ENCODE data around the gene ZNF764.

DNA sequence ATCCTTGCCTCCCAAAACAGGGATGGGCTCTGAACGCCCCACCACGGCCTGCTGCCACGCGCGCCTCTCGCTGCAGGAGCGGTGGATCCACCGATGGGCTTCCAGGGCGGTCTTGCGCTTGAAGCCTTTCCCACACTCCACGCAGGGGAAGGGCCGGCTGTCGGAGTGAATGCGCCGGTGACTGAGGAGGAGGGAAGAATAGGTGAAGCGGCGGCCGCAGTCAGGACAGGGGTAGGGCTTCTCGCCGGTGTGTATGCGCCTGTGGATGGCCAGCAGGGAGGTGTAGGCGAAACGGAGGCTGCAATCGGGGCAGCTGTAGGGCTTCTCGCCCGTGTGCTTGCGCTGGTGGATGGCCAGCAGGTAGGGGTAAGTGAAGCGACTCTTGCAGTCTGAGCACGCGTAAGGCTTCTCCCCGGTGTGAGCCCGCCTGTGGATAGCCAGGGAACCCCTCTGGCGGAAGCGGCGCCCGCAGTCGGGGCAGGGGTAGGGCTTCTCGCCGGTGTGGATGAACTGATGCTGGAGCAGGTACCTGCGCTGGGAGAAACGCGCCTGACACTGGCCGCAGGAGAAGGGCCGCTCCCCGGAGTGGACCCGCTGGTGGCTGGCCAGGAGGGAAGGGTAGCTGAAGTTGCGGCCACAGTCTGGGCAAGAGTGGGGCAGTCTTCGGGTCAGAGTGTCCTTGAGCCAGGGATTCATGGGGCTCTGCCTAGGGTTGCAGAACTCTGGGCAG, 24.6 kb upstream of the ZNF764 start:
- TF ChIP-seq, protein P1, sequence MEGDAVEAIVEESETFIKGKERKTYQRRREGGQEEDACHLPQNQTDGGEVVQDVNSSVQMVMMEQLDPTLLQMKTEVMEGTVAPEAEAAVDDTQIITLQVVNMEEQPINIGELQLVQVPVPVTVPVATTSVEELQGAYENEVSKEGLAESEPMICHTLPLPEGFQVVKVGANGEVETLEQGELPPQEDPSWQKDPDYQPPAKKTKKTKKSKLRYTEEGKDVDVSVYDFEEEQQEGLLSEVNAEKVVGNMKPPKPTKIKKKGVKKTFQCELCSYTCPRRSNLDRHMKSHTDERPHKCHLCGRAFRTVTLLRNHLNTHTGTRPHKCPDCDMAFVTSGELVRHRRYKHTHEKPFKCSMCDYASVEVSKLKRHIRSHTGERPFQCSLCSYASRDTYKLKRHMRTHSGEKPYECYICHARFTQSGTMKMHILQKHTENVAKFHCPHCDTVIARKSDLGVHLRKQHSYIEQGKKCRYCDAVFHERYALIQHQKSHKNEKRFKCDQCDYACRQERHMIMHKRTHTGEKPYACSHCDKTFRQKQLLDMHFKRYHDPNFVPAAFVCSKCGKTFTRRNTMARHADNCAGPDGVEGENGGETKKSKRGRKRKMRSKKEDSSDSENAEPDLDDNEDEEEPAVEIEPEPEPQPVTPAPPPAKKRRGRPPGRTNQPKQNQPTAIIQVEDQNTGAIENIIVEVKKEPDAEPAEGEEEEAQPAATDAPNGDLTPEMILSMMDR (IDR thresholded peaks at IDR 0.05; ENCODE audit: low read depth, low read length, missing input control), result no peak
- TF ChIP-seq, protein P2, sequence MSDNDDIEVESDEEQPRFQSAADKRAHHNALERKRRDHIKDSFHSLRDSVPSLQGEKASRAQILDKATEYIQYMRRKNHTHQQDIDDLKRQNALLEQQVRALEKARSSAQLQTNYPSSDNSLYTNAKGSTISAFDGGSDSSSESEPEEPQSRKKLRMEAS (IDR thresholded peaks at IDR 0.05), result no peak
- TF ChIP-seq RAD21 (IDR thresholded peaks at IDR 0.05), result no peak
- TF ChIP-seq GABPA (IDR thresholded peaks at IDR 0.05 in 1 of 2, conservative IDR thresholded peaks at IDR 0.05 in 1 of 2), result no peak
- TF ChIP-seq TAF1 (conservative IDR thresholded peaks at IDR 0.05), result no peak
- TF ChIP-seq EGR1 (IDR thresholded peaks at IDR 0.05; ENCODE audit: low read depth in 2 of 2), result no peak
- TF ChIP-seq, protein P3, sequence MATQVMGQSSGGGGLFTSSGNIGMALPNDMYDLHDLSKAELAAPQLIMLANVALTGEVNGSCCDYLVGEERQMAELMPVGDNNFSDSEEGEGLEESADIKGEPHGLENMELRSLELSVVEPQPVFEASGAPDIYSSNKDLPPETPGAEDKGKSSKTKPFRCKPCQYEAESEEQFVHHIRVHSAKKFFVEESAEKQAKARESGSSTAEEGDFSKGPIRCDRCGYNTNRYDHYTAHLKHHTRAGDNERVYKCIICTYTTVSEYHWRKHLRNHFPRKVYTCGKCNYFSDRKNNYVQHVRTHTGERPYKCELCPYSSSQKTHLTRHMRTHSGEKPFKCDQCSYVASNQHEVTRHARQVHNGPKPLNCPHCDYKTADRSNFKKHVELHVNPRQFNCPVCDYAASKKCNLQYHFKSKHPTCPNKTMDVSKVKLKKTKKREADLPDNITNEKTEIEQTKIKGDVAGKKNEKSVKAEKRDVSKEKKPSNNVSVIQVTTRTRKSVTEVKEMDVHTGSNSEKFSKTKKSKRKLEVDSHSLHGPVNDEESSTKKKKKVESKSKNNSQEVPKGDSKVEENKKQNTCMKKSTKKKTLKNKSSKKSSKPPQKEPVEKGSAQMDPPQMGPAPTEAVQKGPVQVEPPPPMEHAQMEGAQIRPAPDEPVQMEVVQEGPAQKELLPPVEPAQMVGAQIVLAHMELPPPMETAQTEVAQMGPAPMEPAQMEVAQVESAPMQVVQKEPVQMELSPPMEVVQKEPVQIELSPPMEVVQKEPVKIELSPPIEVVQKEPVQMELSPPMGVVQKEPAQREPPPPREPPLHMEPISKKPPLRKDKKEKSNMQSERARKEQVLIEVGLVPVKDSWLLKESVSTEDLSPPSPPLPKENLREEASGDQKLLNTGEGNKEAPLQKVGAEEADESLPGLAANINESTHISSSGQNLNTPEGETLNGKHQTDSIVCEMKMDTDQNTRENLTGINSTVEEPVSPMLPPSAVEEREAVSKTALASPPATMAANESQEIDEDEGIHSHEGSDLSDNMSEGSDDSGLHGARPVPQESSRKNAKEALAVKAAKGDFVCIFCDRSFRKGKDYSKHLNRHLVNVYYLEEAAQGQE (IDR thresholded peaks at IDR 0.05), result no peak
- no peak for TF ChIP-seq JUND (IDR thresholded peaks at IDR 0.05)
- no peak for TF ChIP-seq YY1 (IDR thresholded peaks at IDR 0.05)
- TF ChIP-seq, protein P4, sequence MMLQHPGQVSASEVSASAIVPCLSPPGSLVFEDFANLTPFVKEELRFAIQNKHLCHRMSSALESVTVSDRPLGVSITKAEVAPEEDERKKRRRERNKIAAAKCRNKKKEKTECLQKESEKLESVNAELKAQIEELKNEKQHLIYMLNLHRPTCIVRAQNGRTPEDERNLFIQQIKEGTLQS (IDR thresholded peaks at IDR 0.05), result no peak
- TF ChIP-seq HNF4G (IDR thresholded peaks at IDR 0.05), result no peak
- no peak for TF ChIP-seq RXRA (IDR thresholded peaks at IDR 0.05)
- TF ChIP-seq, protein P5, sequence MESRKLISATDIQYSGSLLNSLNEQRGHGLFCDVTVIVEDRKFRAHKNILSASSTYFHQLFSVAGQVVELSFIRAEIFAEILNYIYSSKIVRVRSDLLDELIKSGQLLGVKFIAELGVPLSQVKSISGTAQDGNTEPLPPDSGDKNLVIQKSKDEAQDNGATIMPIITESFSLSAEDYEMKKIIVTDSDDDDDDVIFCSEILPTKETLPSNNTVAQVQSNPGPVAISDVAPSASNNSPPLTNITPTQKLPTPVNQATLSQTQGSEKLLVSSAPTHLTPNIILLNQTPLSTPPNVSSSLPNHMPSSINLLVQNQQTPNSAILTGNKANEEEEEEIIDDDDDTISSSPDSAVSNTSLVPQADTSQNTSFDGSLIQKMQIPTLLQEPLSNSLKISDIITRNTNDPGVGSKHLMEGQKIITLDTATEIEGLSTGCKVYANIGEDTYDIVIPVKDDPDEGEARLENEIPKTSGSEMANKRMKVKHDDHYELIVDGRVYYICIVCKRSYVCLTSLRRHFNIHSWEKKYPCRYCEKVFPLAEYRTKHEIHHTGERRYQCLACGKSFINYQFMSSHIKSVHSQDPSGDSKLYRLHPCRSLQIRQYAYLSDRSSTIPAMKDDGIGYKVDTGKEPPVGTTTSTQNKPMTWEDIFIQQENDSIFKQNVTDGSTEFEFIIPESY (IDR thresholded peaks at IDR 0.05), result no peak
- no peak for TF ChIP-seq SP1 (IDR thresholded peaks at IDR 0.05)
